ENCODE measurements around the gene ZNF853.

ZNF853 gene

DNA sequence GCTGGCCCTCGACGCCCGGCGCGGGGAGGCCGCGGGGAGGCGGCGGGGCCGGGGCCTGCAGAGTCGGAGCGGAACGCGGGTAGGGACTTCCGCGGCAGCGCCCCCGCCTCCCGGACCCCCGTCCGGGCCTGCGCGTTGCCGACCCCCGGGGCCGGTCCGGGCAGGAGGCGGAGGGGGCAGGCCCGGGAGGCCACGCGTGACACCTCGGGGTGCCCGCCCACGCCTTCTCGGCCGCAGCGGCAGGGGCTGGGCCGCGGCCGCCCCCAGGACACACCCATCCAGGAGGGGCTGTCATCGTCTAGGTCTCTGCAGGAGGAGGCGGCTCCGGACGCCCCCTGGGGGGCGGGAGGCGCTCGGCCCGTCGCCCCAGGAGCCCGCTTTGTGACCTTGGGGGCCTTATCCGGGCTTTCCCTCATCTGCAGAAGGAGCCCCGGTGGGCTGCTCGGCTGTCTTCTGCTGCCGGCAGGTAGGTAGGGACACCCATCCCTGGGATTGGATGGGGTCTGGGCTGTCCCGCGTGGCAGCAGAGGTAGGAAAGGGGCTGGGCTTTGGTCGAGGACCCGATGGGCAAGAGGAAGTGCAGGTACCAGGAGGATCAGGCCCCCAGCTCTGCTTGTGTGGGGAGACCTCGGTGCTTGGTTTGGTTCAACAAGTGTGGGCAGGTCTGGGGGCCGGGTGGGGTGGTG is 22.3 kb downstream of the ZNF853 start:
- peak; percentile 48 for DNase-seq

DNA sequence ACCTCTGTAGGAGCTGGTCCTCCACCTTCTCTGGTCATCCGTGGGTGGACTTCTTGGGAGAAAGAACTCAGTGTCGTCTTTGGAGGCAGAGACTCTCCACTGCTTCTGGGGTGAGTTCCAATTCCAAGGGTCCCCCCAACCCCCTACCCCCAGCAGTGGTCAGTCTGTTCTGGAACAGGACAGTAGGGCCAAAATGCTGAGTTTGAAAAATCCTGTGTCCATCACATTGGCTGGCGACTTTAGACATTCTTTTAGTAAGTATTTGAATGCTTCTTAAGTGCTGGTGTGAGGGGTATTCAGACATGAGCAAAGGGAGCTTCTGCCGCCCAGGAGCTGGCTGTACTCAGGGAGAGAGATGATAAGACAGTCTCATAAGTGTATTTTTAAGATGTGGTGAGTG is 23.6 kb downstream of the ZNF853 start:
- DNase-seq, result no peak

DNA sequence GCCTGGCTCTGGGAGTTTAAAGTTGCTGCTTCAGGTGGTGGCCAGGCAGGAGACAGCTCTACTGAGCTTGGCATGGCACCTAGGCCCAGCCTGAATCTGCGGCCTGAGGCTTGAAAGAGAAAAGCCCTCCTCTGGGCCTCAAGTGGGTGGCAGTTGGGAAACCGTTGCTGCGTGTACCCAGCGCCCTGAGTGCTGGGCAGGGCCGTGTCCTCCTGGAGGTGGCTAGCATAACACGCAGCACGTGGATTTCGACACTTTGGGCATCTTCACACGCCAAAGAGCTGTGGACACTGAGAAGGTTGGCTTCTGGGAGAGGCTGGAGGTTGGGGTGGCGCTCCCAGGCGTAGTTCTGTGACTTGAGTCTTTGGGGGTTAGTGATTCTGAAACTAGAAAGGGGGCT is 24.2 kb downstream of the ZNF853 start:
- DNase-seq, result no peak

DNA sequence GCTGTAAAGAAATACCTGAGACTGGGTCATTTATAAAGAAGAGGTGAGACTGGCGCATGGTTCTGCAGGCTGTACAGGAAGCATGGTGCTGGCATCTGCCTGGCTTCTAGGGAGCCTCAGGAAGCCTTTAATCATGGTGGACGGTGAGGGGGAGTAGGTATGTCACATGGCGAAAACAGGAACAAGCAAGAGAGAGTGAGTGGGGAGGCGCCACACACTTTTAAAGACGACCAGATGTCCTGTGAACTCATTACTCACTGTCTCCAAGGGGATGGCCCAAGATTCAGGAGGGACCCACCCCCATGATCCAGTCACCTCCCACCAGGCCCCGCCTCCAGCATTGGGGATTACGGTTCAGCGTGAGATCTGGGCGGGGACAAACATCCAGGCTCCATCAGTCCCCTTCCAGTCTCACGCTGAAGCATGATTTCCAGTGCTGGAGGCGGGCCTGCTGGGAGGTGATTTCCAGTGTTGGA is 24.9 kb downstream of the ZNF853 start:
- DNase-seq, result peak; percentile 34

DNA sequence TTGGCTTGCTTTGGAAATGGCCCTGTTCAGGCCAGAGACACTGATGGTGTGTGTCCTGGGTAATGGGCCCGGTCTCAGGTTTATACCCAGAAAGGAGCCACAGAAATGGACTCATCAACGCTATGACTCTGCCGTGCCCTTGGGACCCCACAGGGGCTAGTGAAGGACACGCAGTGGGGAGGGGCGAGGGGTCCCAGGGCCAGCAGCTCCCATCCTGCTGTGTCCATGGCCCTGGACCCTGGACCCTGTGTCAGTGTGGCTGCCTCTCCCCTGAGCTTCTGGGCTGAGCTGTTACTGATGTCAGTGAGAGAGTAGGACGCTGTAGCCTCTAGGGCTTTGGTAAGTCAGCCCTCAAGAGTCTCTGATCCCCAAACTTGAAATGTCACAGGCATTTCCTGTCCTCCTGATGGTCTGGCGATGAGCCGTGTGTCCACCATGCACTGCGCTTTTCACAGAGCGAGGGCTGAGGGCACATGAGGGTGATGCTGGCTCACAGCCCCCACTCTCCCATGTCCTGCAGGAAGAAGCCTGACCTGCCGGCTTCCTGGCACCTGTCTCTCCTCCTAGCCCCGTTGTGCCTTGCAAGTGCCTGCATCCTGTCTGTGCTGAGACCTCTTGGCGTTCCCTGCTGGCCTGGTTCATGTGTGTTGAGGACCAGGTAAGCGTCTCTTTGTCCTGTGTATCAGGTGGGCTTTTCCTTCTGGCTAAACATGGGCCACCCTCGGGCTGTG is 26.1 kb downstream of the ZNF853 start:
- DNase-seq, result no peak

DNA sequence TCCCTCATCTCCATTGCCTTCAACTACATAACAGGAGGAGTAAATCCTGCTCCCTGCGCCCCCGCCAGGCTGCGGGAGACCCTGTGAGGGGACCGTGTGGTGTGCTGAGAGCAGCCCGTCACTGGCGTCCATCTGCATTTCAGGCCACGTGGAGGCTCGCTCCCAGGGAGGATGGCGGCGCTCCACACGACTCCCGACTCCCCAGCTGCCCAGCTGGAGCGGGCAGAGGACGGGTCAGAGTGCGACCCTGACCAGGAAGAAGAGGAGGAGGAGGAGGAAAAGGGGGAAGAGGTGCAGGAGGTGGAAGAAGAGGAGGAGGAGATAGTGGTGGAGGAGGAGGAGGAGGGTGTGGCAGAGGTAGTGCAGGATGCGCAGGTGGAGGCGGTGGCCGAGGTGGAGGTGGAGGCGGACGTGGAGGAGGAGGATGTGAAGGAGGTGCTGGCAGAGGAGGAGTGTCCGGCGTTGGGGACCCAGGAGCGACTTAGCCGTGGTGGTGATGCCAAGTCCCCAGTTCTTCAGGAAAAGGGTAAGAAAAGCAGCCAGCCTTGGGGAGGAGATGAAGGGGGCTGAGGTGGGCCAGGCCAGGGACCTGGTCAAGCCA is 26.9 kb downstream of the ZNF853 start:
- DNase-seq, result no peak

DNA sequence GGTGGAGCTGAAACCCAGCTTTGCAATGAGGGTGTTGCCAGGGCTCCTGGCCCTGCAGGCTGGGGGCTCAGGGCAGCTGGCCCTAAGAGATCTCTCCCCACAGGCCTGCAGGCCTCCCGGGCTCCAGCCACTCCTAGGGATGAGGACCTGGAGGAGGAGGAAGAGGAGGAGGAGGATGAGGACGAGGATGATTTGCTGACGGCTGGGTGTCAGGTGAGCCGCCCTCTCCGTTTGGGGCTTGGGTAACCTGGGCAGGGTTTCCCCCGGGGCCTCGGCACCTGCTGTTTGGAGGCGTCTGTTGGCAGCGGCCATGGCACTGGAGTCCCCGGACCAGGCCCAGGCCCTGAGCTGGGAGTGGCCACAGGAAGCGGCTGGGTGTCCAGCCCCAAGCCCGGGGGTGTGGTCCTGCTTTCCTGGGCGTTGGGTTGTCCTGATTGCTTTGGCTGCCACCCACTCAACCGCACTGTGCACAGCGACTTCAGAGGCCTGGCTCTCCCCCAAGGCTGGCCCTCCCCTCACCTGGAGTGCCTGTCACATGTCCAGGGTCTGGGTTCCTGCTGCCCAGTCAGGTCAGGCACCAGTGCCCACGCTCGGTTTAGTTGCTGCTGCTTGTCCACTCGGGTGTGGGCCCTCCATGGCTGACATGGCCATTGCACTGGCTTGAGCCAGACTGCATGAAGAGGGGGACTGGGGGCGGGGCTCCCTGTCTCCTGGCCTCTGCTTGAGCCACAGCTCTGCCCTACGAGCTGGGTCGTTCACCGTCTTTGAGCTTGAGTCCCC is 27.6 kb downstream of the ZNF853 start:
- no peak for DNase-seq

DNA sequence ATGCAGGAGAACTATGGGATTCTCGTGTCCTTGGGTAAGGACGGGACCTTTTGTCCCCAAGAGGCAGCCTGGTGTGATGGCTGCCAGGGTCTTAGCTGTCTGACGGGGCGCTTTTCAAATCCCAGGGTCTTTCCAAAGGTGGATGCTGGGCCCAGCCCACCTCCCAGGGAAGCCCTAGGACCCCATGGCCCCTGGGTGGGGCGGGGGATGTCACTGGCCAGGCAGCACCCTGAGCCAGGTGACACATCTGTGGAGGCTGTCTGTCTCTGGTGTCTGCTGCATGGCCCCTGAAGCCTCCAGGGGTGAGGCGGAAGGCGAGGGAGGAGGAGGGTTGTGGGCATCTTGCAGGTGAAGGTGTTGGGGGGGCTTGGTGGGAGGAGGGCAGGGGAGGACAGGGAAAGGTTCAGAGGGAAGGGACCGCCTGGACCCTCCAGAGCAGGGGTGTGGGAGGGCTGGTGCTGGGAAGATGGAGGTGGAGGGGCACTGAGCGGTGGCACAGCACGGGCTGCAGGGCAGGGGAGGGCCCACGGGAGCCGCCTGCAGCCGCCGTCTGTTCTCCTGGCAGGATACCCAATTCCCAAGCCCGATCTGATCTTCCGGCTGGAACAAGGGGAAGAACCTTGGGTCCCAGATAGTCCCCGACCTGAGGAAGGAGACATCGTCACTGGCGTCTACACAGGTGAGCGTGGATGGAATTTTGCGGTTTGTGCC is 28.7 kb downstream of the ZNF853 start:
- DNase-seq, result no peak

DNA sequence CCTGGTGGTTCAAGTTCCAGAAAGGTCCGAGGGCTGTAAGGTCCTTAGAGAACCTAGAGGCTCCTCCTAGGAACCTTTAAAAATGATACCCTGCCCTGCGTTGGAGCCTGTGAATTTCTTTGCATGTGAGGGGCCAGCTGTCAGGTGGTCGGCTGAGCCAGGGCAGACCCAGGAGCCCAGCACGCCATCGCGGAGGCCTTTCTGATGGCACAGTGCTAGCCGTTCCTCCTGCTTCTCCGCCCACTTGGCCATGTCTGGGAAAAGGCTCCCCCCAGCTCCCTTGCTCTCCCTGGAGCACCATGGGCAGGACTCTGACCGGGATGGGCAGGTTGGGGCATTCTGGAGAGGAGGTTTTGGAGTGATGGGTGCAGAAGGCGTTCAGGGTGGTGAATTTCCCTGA is 29.3 kb downstream of the ZNF853 start:
- DNase-seq, result no peak

DNA sequence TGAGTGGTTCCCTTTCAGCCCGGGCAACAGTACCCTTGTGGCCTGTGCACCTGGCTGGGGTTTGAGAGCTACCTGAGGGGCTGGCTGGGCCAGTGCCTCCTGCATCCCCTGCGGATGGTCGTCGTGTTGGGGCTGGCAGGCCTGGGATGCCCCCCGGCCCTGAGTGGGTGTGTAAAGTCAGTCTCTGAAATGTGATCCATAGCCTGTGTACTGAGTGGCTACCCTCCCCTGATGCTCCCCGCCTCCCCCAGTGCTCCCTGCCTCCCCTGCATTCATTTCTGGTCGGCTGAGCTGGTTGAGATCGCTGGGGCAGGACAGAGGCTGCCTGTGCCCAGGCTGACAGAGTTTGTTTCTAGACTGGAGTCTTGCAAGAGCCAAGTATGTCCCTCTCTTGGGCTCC is 31.1 kb downstream of the ZNF853 start:
- DNase-seq, result no peak

DNA sequence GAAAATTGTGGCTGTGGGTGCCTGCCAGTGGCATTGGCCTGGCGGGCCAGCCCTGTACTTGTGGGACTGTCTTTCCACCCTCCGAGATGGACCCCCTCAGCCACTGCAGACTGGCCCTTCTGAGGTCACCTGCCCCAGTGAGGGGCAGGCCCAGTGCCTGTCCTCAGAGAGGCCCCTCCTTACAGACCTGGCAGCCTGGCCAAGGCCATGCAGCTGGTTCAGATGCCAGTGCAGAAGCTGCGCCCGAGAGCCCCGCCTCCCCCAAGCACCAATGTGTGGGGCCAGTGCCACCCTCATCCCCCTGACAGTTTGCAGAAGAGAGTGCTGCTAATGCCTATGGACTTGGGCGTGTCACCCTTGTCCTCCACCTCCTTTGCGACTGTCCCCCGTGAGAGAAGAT is 31.7 kb downstream of the ZNF853 start:
- no peak for DNase-seq

DNA sequence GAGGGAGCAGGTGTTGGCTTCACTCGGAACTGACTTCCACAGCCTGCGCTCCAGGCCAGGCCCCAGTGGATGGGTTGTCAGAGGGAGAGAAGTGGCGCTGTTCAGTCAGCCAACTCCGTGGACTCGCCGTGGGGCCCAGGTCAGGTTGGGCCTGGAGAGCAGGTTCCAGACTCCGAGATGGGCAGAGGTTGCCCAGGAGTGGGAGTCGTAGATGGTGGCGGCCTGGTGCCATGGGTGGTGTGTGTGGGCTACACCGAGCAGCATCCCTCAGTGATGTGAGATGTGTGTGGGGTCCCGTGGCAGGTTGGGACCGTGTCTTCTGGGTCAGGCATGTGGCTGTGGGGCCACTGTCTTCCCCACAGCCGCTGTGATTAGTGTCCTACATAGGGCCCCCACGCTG is 32.1 kb downstream of the ZNF853 start:
- DNase-seq, result no peak

DNA sequence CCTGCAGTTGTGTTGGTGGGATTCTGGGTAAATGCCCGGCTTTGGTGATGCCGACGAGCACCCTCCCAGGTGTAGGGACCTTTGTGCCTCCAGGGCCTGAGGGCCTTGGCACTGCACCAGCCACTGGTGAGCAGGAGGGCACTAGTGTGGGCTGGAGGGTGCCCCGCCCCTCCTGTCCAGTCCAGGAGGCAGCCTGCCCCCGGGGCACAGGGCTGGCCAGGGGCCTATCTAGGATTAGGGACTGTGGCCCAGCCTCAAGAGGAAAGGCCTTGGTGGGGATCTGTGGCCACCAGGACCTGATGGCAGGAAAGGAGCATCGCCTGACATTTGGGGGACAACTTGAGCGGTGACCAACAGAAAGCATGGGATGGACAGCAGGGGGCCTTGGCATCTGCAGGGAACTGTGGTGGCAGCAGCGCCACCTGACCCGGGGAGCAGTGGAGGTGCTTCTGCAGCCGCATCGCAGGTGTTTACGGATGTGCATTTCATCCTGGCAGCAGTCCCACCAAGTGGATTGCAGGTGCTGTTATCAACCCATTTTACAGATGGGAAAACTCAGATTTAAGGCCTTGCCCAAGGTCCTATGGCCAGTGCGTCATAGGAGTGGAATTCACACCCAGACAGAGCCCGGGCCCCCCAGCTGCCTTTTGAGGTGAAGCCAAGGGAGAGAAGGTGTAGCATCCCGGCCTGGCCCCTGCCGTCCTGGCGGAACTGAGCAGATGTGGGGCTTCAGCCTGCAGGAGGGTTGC is 32.8 kb downstream of the ZNF853 start:
- no peak for DNase-seq

DNA sequence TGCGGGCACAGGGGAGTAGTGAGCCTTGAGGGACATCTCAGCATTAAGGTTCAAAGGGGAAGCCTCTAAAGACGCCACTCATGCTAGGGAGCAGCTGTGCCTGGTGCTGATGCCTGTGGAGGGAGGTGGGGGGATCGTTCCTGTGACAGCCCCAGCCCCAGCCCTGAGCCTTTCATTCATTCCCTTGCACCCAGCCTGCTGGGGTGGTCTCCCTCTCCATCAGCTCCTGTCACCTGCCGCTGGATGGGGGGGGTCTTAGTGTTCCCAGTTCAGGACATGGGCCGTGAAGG is 33.4 kb downstream of the ZNF853 start:
- no peak for DNase-seq

DNA sequence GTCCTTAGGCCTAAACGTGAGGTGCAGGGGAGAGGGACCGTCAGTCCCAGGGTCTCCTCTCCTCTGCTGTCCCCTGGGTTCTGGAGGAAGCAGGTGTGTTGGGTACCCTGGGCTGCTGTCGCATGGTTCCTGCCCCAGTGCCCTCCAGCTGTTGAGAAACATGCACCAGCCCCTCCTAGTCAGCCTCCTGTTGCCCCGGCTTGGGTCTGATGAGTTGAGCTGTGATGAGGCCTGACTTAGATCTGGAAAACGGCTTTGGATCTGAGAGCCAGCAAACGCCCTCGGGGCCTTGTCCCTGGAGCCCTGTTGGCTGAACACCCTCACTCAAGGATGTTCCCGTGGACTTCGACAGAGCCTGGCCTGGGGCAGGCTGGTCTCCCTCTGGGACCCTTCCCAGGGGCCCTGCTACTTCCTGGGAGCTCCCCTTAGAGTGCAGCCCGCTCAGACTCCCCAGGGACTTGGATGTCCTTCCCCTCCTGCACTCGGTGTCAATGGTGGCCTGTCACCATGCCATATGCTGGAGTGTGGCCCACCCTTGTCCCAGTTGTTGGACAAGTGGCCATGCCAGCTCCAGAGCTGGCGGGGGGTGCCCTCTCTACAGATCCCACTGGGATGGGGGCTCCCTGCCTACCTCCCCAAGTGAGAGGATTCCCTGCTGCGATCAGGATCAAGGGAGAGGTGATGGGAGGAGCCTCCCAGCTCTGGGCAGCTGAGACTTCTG is 34.0 kb downstream of the ZNF853 start:
- no peak for DNase-seq

DNA sequence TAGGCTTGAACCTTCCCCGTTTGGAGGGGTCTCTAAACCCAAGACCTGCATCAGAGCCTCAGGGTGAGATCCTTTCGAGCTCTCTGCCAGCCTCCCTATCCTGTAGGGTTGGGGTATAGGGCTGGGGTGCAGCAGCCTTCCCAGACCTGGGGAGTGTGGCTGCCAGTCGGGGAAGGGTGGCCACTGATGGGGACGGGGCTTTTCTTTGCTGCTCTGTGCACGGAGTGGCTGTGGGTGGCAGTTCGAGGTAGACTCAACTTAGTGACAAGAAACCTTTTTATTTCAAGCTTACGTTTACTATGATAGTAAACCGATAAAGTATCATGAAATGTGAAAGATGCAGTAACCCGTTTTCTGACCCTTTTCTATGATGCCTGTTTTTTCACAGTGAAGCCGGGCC is 34.7 kb downstream of the ZNF853 start:
- no peak for DNase-seq

DNA sequence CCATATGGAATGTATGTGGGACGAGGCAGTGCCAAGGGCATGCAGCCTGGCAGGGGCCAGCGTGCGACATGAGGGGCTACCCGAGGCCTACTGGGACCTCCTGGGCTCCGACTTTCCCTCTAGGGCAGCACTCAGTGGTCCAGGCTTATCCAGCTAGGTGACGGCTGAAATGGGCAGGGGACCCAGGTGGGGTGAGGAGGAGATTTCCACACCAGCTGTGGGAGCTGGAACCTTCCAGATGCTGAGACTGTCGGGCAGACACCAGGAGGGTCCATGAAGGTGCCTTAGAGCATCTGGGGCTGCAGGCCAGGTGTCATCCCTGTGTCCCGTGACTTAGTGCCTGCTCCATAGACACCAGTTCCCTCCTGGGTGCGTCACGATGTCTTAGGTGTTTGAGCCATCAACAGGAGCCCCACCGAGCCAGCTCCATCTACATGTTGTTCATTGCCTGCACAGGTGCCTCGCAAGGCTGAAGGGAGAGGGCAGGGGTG is 35.2 kb downstream of the ZNF853 start:
- no peak for DNase-seq

DNA sequence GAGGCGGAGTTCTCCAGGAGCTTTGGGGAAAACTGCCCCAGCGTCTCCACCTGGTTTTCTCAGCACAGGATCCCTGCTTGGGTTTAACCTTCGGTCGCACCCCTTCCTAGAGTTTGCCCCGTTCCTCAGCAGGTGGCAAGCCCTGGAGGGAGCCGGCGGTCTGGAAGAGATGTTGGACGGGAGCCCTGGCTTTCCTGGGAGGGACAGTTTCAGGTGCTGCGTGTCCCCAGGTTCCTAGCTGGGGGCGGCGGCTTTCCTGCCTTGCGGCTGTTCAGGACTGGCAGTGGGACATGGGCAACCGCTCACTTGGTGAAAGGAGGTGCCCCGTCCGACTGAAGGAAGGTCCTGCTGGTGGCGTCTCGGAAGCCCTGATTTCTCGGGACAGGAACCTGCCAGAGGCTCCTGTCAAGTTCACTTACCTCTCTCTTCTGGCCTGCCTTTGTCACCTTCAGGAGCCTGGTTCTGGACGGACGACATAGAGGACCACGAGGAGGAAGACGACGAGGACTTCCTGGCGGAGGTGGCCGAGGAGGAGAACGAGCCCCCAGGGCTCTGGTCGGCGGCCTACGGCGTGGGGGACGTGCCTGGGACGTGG is 36.5 kb downstream of the ZNF853 start:
- no peak for DNase-seq

DNA sequence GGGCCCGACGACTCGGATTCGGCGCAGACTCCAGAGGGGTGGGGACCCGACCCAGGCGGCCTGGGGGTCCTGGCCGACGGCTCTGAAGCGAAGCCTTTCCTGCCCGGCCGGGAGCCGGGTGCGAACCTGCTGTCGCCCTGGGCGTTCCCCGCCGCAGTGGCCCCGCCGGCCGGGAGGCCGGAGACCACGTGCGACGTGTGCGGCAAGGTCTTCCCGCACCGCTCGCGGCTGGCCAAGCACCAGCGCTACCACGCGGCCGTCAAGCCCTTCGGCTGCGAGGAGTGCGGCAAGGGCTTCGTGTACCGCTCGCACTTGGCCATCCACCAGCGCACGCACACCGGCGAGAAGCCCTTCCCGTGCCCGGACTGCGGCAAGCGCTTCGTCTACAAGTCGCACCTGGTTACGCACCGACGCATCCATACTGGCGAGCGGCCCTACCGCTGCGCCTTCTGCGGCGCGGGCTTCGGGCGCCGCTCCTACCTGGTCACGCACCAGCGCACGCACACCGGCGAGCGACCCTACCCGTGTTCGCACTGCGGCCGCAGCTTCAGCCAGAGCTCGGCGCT is 37.1 kb downstream of the ZNF853 start:
- DNase-seq, result no peak
